Measurements from ENCODE around the gene DOCK4.

Gene DOCK4

GRCh38 chr7:112122798-112123197 lies 83.4 kb downstream of the DOCK4 start:
- Histone ChIP-seq H3K36me3 (ENCODE audit: insufficient read depth) (no peaks in the 10 kb centered on the region), H4K20me1 (ENCODE audit: insufficient read depth) (no peaks in the 10 kb centered on the region), H3K27ac (no peak overlapping the region), H3K4me2 (no peak overlapping the region), H3K9ac (no peak overlapping the region), H3K4me3 (IDR thresholded peaks at IDR 0.05; ENCODE audit: insufficient read depth, low read depth, low read length) (no peak overlapping the region), H2AFZ (ENCODE audit: low read depth) (no peak overlapping the region), H3K79me2 (ENCODE audit: insufficient read depth, low read depth) (no peaks in the 10 kb centered on the region), H3K4me1 (ENCODE audit: low read depth, poor library complexity, severe bottlenecking) (peaks cover 11% of the 10 kb centered on the region), H3K27me3 (ENCODE audit: insufficient read depth, low read depth) (no peaks in the 10 kb centered on the region)
- TF ChIP-seq CTCF (conservative IDR thresholded peaks at IDR 0.05; ENCODE audit: low read depth, low read length), result no peak

GRCh38 chr7:112122144-112122543 lies 84.1 kb downstream of the DOCK4 start:
- Histone ChIP-seq H3K4me3 (IDR thresholded peaks at IDR 0.05; ENCODE audit: insufficient read depth, low read depth, low read length) (no peak overlapping the region), H3K4me1 (ENCODE audit: low read depth, poor library complexity, severe bottlenecking) (peaks cover 11% of the 10 kb centered on the region), H2AFZ (ENCODE audit: low read depth) (no peak overlapping the region), H3K9ac (no peak overlapping the region), H3K79me2 (ENCODE audit: insufficient read depth, low read depth) (no peaks in the 10 kb centered on the region), H3K27ac (no peak overlapping the region), H4K20me1 (ENCODE audit: insufficient read depth) (no peaks in the 10 kb centered on the region), H3K4me2 (no peak overlapping the region; the same call in 1 of the 2 replicates), H3K27me3 (ENCODE audit: insufficient read depth, low read depth) (no peaks in the 10 kb centered on the region), H3K36me3 (ENCODE audit: insufficient read depth) (no peaks in the 10 kb centered on the region)
- no peak for TF ChIP-seq CTCF (conservative IDR thresholded peaks at IDR 0.05; ENCODE audit: low read depth, low read length)

GRCh38 chr7:112121318-112121717 lies 84.9 kb downstream of the DOCK4 start:
- no peak overlapping the region for H3K9ac ChIP-seq
- no peak overlapping the region for H3K27ac ChIP-seq
- no peaks in the 10 kb centered on the region for H4K20me1 ChIP-seq (ENCODE audit: insufficient read depth)
- H3K27me3 ChIP-seq (ENCODE audit: insufficient read depth, low read depth), result no peaks in the 10 kb centered on the region
- H3K4me3 ChIP-seq (IDR thresholded peaks at IDR 0.05; ENCODE audit: insufficient read depth, low read depth, low read length), result no peak overlapping the region
- no peak for TF ChIP-seq CTCF (conservative IDR thresholded peaks at IDR 0.05; ENCODE audit: low read depth, low read length)
- peaks cover 11% of the 10 kb centered on the region for H3K4me1 ChIP-seq (ENCODE audit: low read depth, poor library complexity, severe bottlenecking)
- no peak overlapping the region for H3K4me2 ChIP-seq
- no peak overlapping the region for H2AFZ ChIP-seq (ENCODE audit: low read depth)
- H3K36me3 ChIP-seq (ENCODE audit: insufficient read depth), result no peaks in the 10 kb centered on the region
- H3K79me2 ChIP-seq (ENCODE audit: insufficient read depth, low read depth), result no peaks in the 10 kb centered on the region

- H3K79me2 ChIP-seq (ENCODE audit: insufficient read depth, low read depth), result no peaks in the 10 kb centered on the region
- H3K9ac ChIP-seq, result no peak overlapping the region
- H3K27ac ChIP-seq, result no peak overlapping the region
- no peaks in the 10 kb centered on the region for H4K20me1 ChIP-seq (ENCODE audit: insufficient read depth)
- H3K36me3 ChIP-seq (ENCODE audit: insufficient read depth), result no peaks in the 10 kb centered on the region
- peaks cover 11% of the 10 kb centered on the region for H3K4me1 ChIP-seq (ENCODE audit: low read depth, poor library complexity, severe bottlenecking)
- H2AFZ ChIP-seq (ENCODE audit: low read depth), result no peak overlapping the region
- TF ChIP-seq CTCF (conservative IDR thresholded peaks at IDR 0.05; ENCODE audit: low read depth, low read length), result no peak
- no peaks in the 10 kb centered on the region for H3K27me3 ChIP-seq (ENCODE audit: insufficient read depth, low read depth)
- H3K4me3 ChIP-seq (IDR thresholded peaks at IDR 0.05; ENCODE audit: insufficient read depth, low read depth, low read length), result no peak overlapping the region
- H3K4me2 ChIP-seq, result no peak overlapping the region
These were observed 85.4 kb downstream of the DOCK4 start for GRCh38 chr7:112120696-112121217.

Data from KMS-11 (cell line).